Measurements from ENCODE around the gene ABHD17A. TPM values are rescaled to one million over a fixed set of nuclear protein-coding genes. Genes with fewer than 3 reads are reported as not detected.

Gene ABHD17A
- polyA plus RNA-seq, 1 of the 3 experiments (the other 2 are of a cell fraction) = 61.1 TPM

DNA sequence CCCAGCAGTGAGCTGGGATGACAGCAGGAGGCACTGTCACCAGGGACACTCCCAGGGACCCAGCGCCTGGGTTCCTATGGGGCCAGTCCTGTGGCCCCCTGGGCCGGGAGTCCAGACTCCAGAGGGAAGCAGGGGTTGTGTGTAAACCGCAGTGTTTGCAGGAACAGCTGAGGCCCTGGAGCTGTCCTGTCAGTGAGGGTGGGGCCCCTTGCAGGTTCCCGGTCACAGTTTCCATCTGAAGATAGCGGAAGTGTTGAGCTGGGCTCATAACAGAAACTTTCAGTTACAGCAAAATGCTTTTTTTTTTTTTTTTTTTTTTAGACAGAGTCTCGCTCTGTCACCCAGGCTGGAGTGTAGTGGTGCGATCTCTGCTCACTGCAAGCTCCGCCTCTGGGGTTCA is 38.0 kb upstream of the ABHD17A start:
- no peak overlapping the region for H3K27ac ChIP-seq (ENCODE audit: low read depth in 2 of 2, low read length in 1 of 2)
- H2AFZ ChIP-seq (ENCODE audit: low read depth) = no peak overlapping the region
- no peak for DNase-seq
- ChIA-PET CTCF (interaction anchor here (1.1 to 1.8 kb wide), 3 partner anchors 26 to 386 kb away, joined by 3 read pairs; no protein-coding TSS in a partner anchor), POLR2A (no interaction called here)
- H3K9me2 ChIP-seq = no peaks in the 10 kb centered on the region
- no peaks in the 10 kb centered on the region for H3K9me3 ChIP-seq
- no peak for TF ChIP-seq RAD21 (IDR thresholded peaks at IDR 0.05; ENCODE audit: low read length)
- TF ChIP-seq FOXM1 (IDR thresholded peaks at IDR 0.05; ENCODE audit: low read depth) = no peak
- TF ChIP-seq NFIC (IDR thresholded peaks at IDR 0.05; ENCODE audit: borderline replicate concordance) = no peak
- no peak for TF ChIP-seq MEF2A (IDR thresholded peaks at IDR 0.05; ENCODE audit: borderline replicate concordance, low read depth)
- no peak for TF ChIP-seq YY1 (IDR thresholded peaks at IDR 0.05; ENCODE audit: low read depth)
- no peak for TF ChIP-seq TCF12 (IDR thresholded peaks at IDR 0.05)
- no peak for TF ChIP-seq MXI1 (IDR thresholded peaks at IDR 0.05; ENCODE audit: low read depth, low read length)
- no peaks in the 10 kb centered on the region for H3K79me2 ChIP-seq (ENCODE audit: insufficient read depth)
- 92% methylated on average over 7 of the region's 8 CpGs for WGBS (ENCODE audit: low lambda C conversion rate)
- no peaks in the 10 kb centered on the region for H3F3A ChIP-seq (replicated peaks; ENCODE audit: insufficient read depth)
- no peaks in the 10 kb centered on the region for H3K27me3 ChIP-seq (ENCODE audit: insufficient read depth)
- no peaks in the 10 kb centered on the region for H3K4me1 ChIP-seq (ENCODE audit: control insufficient read depth in 1 of 2, insufficient read depth in 2 of 2, low read depth in 1 of 2, low read length in 1 of 2)
- no peak overlapping the region for H3K4me2 ChIP-seq
- no peak overlapping the region for H3K4me3 ChIP-seq (ENCODE audit: low read depth in 2 of 2, low read length in 1 of 2)
- no peaks in the 10 kb centered on the region for H4K20me1 ChIP-seq (ENCODE audit: insufficient read depth)
- no peak overlapping the region for H3K9ac ChIP-seq
- peaks cover 0 to 30% of the 10 kb centered on the region in 2 experiments for H3K36me3 ChIP-seq (replicated peaks in 1 of 2; ENCODE audit: control insufficient read depth in 1 of 2, insufficient read depth in 2 of 2, low read length in 1 of 2)

DNA sequence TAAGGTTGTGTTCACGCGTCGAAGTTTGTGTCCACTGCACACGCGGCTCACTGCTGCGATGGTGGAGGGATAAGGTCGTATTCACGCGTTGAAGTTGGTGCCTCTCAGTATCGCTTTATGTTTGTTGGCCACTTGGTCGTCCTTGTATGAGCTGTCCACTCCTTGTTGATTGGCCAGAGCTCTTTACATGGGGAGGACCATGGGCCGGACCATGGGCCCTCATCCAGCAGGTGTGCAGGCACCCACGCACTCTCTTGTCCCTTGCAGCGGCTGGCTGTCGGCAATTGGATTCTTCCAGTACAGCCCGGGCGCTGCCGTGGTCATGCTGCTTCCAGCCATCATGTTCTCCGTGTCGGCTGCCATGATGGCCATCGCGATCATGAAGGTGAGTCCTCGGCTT is 37.5 kb upstream of the ABHD17A start:
- TF ChIP-seq YY1 (IDR thresholded peaks at IDR 0.05; ENCODE audit: low read depth) (no peak), USF2 (IDR thresholded peaks at IDR 0.05; ENCODE audit: borderline replicate concordance, low read depth, low read length) (no peak), ZBTB33 (IDR thresholded peaks at IDR 0.05; ENCODE audit: borderline replicate concordance, low read depth) (no peak), MEF2A (IDR thresholded peaks at IDR 0.05; ENCODE audit: borderline replicate concordance, low read depth) (no peak), CHD2 (IDR thresholded peaks at IDR 0.05; ENCODE audit: low read length, partially characterized antibody) (no peak), TEAD4 (IDR thresholded peaks at IDR 0.05; ENCODE audit: borderline replicate concordance, insufficient read depth) (no peak), JUND (IDR thresholded peaks at IDR 0.05) (no peak), FOSL2 (IDR thresholded peaks at IDR 0.05; ENCODE audit: borderline replicate concordance, low read depth) (no peak), EZH2phosphoT487 (IDR thresholded peaks at IDR 0.05; ENCODE audit: borderline replicate concordance, low read depth) (no peak), RFX5 (IDR thresholded peaks at IDR 0.05; ENCODE audit: low read length) (no peak), ELF1 (IDR thresholded peaks at IDR 0.05) (no peak)
- TF ChIP-seq, protein P1, sequence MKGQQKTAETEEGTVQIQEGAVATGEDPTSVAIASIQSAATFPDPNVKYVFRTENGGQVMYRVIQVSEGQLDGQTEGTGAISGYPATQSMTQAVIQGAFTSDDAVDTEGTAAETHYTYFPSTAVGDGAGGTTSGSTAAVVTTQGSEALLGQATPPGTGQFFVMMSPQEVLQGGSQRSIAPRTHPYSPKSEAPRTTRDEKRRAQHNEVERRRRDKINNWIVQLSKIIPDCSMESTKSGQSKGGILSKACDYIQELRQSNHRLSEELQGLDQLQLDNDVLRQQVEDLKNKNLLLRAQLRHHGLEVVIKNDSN (IDR thresholded peaks at IDR 0.05; ENCODE audit: borderline replicate concordance, low read depth) = no peak
- 92% methylated on average over 19 of the region's 23 CpGs for WGBS (ENCODE audit: low lambda C conversion rate)
- DNase-seq = no peak
- Histone ChIP-seq H3F3A (replicated peaks; ENCODE audit: insufficient read depth) (no peaks in the 10 kb centered on the region), H4K20me1 (ENCODE audit: insufficient read depth) (no peaks in the 10 kb centered on the region), H3K27ac (ENCODE audit: low read depth in 2 of 2, low read length in 1 of 2) (no peak overlapping the region), H3K79me2 (ENCODE audit: insufficient read depth) (no peaks in the 10 kb centered on the region), H3K9me2 (no peaks in the 10 kb centered on the region), H3K4me3 (ENCODE audit: low read depth in 2 of 2, low read length in 1 of 2) (no peak overlapping the region), H2AFZ (ENCODE audit: low read depth) (no peak overlapping the region), H3K9me3 (no peaks in the 10 kb centered on the region), H3K9ac (no peak overlapping the region), H3K36me3 (replicated peaks in 1 of 2; ENCODE audit: control insufficient read depth in 1 of 2, insufficient read depth in 2 of 2, low read length in 1 of 2) (peaks cover 0 to 34% of the 10 kb centered on the region in 2 experiments), H3K4me1 (ENCODE audit: control insufficient read depth in 1 of 2, insufficient read depth in 2 of 2, low read depth in 1 of 2, low read length in 1 of 2) (no peaks in the 10 kb centered on the region), H3K4me2 (no peak overlapping the region), H3K27me3 (ENCODE audit: insufficient read depth) (no peaks in the 10 kb centered on the region)
- CTCF ChIA-PET = interaction anchor here (1.1 to 1.8 kb wide), 2 partner anchors 25 to 387 kb away, joined by 3 read pairs; no protein-coding TSS in a partner anchor
- POLR2A ChIA-PET = no interaction called here
